GM23338 (cell line): ENCODE results near the gene CELA2B. TPM values are rescaled to one million over a fixed set of nuclear protein-coding genes. Genes with fewer than 3 reads are reported as not detected.

Experiments used
- ATAC-seq: fragments of 200-7000 bp; cut with Tn5 transposase; 3 replicates; pipeline ENCODE4 v1.9.1; 2020
- DNase-seq: peaks from one replicate; pipeline ENCODE4 v3.0.0-alpha.2; 2015; ENCODE audit warnings: low spot score
- H2AFZ ChIP-seq: fragments of 200-600 bp; sonication (generic); 2 replicates; pipeline ENCODE4 v1.8.0; 2016; ENCODE audit warnings: antibody characterized with exemption, mild to moderate bottlenecking, moderate library complexity
- H3F3A ChIP-seq: fragments of 200-600 bp; sonication (generic); replicated peaks from 2 replicates; pipeline ENCODE4 v1.8.0; 2017; ENCODE audit warnings: antibody characterized with exemption, mixed run types, low read depth
- H3K27ac ChIP-seq: fragments of 200-600 bp; sonication (generic); 2 replicates; pipeline ENCODE4 v1.6.1; 2016; ENCODE audit warnings: low read depth
- H3K27me3 ChIP-seq: fragments of 200-600 bp; sonication (generic); 2 replicates; pipeline ENCODE4 v1.8.0; 2016; ENCODE audit warnings: mild to moderate bottlenecking, mixed run types, moderate library complexity; ENCODE audit not compliant: insufficient read depth
- H3K36me3 ChIP-seq: fragments of 200-600 bp; sonication (generic); 2 replicates; pipeline ENCODE4 v1.8.0; 2016; ENCODE audit warnings: mild to moderate bottlenecking; ENCODE audit not compliant: insufficient read depth
- H3K4me1 ChIP-seq: fragments of 200-600 bp; sonication (generic); 2 replicates; pipeline ENCODE4 v1.8.0; 2016; ENCODE audit warnings: mild to moderate bottlenecking, moderate library complexity; ENCODE audit not compliant: insufficient read depth
- H3K4me2 ChIP-seq: fragments of 200-600 bp; sonication (generic); 2 replicates; pipeline ENCODE4 v1.7.1; 2017; ENCODE audit warnings: mixed run types
- H3K4me3 ChIP-seq: fragments of 200-600 bp; sonication (generic); 2 replicates; pipeline ENCODE4 v1.6.1; 2016; ENCODE audit warnings: mixed run types
- H3K79me2 ChIP-seq: fragments of 200-600 bp; sonication (generic); replicated peaks from 2 replicates; pipeline ENCODE4 v1.8.0; 2017; ENCODE audit warnings: mild to moderate bottlenecking; ENCODE audit not compliant: insufficient read depth
- H3K9me2 ChIP-seq: fragments of 200-600 bp; sonication (generic); 2 replicates; pipeline ENCODE4 v1.8.0; 2017; ENCODE audit not compliant: insufficient read depth
- H4K20me1 ChIP-seq: fragments of 200-600 bp; sonication (generic); replicated peaks from 2 replicates; pipeline ENCODE4 v1.8.0; 2017; ENCODE audit warnings: mild to moderate bottlenecking; ENCODE audit not compliant: insufficient read depth
- H3K27ac Mint-ChIP-seq: 2 replicates; pipeline ENCODE4 v1.8.0; 2020; ENCODE audit warnings: inconsistent platforms, mild to moderate bottlenecking, moderate library complexity, mixed read lengths
- H3K27me3 Mint-ChIP-seq: 3 replicates; pipeline ENCODE4 v1.8.0; 2022; ENCODE audit warnings: low read depth, mild to moderate bottlenecking, moderate library complexity, mixed read lengths, inconsistent platforms; ENCODE audit not compliant: insufficient read depth, poor library complexity
- H3K36me3 Mint-ChIP-seq: 3 replicates; pipeline ENCODE4 v1.8.0; 2021; ENCODE audit warnings: low read depth, mild to moderate bottlenecking, inconsistent platforms, moderate library complexity, mixed read lengths
- H3K4me1 Mint-ChIP-seq: 3 replicates; pipeline ENCODE4 v1.8.0; 2020; ENCODE audit warnings: mild to moderate bottlenecking, inconsistent platforms, mixed read lengths
- H3K4me3 Mint-ChIP-seq: 3 replicates; pipeline ENCODE4 v1.8.0; 2021; ENCODE audit warnings: moderate library complexity, mild to moderate bottlenecking, inconsistent platforms, mixed read lengths
- H3K9me3 Mint-ChIP-seq: 3 replicates; pipeline ENCODE4 v1.8.0; 2020; ENCODE audit warnings: moderate library complexity, mild to moderate bottlenecking, inconsistent platforms, mixed read lengths
- CTCF ChIP-seq, 2 experiments: fragments of 200-600 bp in 1 of 2; sonication (generic) in 1 of 2; conservative IDR thresholded peaks; 2 replicates each; pipeline versions ENCODE4 v1.5.1 to v1.6.1; 2016 to 2017; ENCODE audit warnings: antibody characterized with exemption in 2 of 2, low read depth in 2 of 2, mild to moderate bottlenecking in 2 of 2, moderate library complexity in 1 of 2
- EZH2phosphoT487 ChIP-seq: fragments of 200-600 bp; sonication (generic); IDR thresholded peaks from one replicate; pipeline ENCODE4 v1.8.1; 2018; ENCODE audit warnings: antibody characterized with exemption; ENCODE audit not compliant: unreplicated experiment
- POLR2AphosphoS5 ChIP-seq: IDR thresholded peaks from 2 replicates; pipeline ENCODE4 v1.6.1; 2016; ENCODE audit warnings: antibody characterized with exemption, low read depth
- STAT1 ChIP-seq: IDR thresholded peaks from one replicate; pipeline ENCODE4 v1.6.1; 2016; ENCODE audit warnings: antibody characterized with exemption; ENCODE audit not compliant: unreplicated experiment
- ZNF331 ChIP-seq: fragments of 250-450 bp; sonication (Bioruptor Pico); IDR thresholded peaks from 2 replicates; pipeline ENCODE4 v1.5.0; 2020; ENCODE audit warnings: low read depth, mild to moderate bottlenecking, moderate library complexity
- polyA plus RNA-seq: library from polyadenylated mRNA; unstranded; fragments of >200 nt; fragmentation: Nextera tagmentation; extraction: Ambion mirVana; gene quantifications from 2 replicates; pipeline ENCODE4 v1.2.1, GENCODE V29; 2016
- total RNA-seq: library from RNA; depleted of rRNA; stranded (reverse); fragments of >200 nt; shearing (Covaris generic); gene quantifications from 2 replicates; pipeline ENCODE4 v1.2.3, GENCODE V29; 2014
- TF ChIP-seq, protein P1 (sequence below): IDR thresholded peaks from one replicate; pipeline ENCODE4 v1.6.1; 2018; ENCODE audit warnings: antibody characterized with exemption; ENCODE audit not compliant: unreplicated experiment
- TF ChIP-seq, protein P2 (sequence below): fragments of 250-450 bp; sonication (Bioruptor Pico); IDR thresholded peaks from 2 replicates; pipeline ENCODE4 v1.5.0; 2020; ENCODE audit warnings: mild to moderate bottlenecking, moderate library complexity

Gene CELA2B
- total and polyA plus RNA-seq, 2 experiments from 2014 or later = not detected

DNA sequence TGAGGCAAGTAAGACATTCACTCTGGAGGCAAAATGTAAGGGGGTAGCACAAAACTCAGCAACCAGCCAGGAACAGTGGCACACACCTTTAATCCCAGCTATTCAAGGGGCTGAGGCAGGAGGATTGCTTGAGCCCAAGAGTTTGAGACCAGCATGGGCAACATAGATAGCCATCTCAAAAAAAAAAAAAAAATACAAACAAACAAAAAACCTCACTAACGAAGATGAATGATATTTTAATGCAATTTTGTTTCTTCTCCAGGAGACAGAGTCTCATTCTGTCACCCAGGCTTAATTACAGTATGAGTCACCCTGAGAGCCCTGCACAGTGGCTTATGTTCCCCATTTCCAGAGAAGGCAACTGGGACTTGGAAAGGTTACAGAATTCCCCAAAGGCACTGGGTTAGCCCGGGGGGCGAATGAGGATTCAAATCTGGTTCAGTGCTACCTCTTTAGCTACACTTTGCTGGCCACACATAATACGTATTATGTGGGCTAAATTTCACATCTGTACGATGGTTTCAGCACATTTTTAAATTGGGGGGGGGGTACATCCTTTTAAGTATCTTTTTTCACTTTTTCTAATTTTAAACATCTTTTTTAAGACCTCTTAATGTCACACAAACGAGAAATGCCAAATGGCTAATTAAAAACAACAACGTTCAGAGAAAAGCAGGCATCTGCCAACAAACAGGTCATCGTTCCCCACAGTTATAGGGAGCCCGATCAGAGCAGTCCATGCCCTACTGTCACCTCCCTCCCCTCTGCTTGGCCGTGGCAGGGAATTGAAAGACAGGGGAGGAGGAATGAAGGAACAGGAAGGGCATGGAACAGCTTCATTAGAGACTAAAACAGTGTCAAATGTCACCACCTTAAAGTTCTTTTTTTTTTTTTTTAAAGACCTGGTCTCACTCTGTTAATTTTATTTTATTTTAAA lies 15.9 kb upstream of the CELA2B start:
- no peak overlapping the region for H3K27ac Mint-ChIP-seq
- Histone ChIP-seq H3F3A (no peaks in the 10 kb centered on the region), H3K36me3 (no peaks in the 10 kb centered on the region), H3K27ac (no peak overlapping the region), H2AFZ (no peak overlapping the region), H3K9me2 (no peaks in the 10 kb centered on the region), H3K79me2 (no peaks in the 10 kb centered on the region), H3K27me3 (no peaks in the 10 kb centered on the region), H3K4me2 (no peak overlapping the region), H3K4me3 (no peak overlapping the region), H3K4me1 (no peaks in the 10 kb centered on the region), H4K20me1 (no peaks in the 10 kb centered on the region)
- peaks cover 10% of the 10 kb centered on the region for H3K27me3 Mint-ChIP-seq
- ATAC-seq = no peak
- DNase-seq = no peak
- peaks cover 6% of the 10 kb centered on the region; the same call in 1 of the 3 replicates for H3K4me1 Mint-ChIP-seq
- TF ChIP-seq ZNF331 (CRISPR knock-in tag) (no peak), EZH2phosphoT487 (no peak), POLR2AphosphoS5 (no peak), STAT1 (no peak), CTCF (conservative IDR thresholded peaks at IDR 0.05; ENCODE audit: low read depth in 2 of 2) (no peak)
- TF ChIP-seq, protein P1, sequence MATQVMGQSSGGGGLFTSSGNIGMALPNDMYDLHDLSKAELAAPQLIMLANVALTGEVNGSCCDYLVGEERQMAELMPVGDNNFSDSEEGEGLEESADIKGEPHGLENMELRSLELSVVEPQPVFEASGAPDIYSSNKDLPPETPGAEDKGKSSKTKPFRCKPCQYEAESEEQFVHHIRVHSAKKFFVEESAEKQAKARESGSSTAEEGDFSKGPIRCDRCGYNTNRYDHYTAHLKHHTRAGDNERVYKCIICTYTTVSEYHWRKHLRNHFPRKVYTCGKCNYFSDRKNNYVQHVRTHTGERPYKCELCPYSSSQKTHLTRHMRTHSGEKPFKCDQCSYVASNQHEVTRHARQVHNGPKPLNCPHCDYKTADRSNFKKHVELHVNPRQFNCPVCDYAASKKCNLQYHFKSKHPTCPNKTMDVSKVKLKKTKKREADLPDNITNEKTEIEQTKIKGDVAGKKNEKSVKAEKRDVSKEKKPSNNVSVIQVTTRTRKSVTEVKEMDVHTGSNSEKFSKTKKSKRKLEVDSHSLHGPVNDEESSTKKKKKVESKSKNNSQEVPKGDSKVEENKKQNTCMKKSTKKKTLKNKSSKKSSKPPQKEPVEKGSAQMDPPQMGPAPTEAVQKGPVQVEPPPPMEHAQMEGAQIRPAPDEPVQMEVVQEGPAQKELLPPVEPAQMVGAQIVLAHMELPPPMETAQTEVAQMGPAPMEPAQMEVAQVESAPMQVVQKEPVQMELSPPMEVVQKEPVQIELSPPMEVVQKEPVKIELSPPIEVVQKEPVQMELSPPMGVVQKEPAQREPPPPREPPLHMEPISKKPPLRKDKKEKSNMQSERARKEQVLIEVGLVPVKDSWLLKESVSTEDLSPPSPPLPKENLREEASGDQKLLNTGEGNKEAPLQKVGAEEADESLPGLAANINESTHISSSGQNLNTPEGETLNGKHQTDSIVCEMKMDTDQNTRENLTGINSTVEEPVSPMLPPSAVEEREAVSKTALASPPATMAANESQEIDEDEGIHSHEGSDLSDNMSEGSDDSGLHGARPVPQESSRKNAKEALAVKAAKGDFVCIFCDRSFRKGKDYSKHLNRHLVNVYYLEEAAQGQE = no peak
- TF ChIP-seq, protein P2, sequence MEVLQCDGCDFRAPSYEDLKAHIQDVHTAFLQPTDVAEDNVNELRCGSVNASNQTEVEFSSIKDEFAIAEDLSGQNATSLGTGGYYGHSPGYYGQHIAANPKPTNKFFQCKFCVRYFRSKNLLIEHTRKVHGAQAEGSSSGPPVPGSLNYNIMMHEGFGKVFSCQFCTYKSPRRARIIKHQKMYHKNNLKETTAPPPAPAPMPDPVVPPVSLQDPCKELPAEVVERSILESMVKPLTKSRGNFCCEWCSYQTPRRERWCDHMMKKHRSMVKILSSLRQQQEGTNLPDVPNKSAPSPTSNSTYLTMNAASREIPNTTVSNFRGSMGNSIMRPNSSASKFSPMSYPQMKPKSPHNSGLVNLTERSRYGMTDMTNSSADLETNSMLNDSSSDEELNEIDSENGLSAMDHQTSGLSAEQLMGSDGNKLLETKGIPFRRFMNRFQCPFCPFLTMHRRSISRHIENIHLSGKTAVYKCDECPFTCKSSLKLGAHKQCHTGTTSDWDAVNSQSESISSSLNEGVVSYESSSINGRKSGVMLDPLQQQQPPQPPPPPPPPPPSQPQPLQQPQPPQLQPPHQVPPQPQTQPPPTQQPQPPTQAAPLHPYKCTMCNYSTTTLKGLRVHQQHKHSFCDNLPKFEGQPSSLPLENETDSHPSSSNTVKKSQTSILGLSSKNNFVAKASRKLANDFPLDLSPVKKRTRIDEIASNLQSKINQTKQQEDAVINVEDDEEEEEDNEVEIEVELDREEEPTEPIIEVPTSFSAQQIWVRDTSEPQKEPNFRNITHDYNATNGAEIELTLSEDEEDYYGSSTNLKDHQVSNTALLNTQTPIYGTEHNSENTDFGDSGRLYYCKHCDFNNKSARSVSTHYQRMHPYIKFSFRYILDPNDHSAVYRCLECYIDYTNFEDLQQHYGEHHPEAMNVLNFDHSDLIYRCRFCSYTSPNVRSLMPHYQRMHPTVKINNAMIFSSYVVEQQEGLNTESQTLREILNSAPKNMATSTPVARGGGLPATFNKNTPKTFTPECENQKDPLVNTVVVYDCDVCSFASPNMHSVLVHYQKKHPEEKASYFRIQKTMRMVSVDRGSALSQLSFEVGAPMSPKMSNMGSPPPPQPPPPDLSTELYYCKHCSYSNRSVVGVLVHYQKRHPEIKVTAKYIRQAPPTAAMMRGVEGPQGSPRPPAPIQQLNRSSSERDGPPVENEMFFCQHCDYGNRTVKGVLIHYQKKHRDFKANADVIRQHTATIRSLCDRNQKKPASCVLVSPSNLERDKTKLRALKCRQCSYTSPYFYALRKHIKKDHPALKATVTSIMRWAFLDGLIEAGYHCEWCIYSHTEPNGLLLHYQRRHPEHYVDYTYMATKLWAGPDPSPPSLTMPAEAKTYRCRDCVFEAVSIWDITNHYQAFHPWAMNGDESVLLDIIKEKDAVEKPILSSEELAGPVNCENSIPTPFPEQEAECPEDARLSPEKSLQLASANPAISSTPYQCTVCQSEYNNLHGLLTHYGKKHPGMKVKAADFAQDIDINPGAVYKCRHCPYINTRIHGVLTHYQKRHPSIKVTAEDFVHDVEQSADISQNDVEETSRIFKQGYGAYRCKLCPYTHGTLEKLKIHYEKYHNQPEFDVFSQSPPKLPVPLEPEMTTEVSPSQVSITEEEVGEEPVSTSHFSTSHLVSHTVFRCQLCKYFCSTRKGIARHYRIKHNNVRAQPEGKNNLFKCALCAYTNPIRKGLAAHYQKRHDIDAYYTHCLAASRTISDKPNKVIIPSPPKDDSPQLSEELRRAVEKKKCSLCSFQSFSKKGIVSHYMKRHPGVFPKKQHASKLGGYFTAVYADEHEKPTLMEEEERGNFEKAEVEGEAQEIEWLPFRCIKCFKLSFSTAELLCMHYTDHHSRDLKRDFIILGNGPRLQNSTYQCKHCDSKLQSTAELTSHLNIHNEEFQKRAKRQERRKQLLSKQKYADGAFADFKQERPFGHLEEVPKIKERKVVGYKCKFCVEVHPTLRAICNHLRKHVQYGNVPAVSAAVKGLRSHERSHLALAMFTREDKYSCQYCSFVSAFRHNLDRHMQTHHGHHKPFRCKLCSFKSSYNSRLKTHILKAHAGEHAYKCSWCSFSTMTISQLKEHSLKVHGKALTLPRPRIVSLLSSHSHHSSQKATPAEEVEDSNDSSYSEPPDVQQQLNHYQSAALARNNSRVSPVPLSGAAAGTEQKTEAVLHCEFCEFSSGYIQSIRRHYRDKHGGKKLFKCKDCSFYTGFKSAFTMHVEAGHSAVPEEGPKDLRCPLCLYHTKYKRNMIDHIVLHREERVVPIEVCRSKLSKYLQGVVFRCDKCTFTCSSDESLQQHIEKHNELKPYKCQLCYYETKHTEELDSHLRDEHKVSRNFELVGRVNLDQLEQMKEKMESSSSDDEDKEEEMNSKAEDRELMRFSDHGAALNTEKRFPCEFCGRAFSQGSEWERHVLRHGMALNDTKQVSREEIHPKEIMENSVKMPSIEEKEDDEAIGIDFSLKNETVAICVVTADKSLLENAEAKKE (CRISPR knock-in tag) = no peak
- H3K9me3 Mint-ChIP-seq = no peaks in the 10 kb centered on the region; the same call in 2 of the 3 replicates
- no peaks in the 10 kb centered on the region for H3K36me3 Mint-ChIP-seq
- no peak overlapping the region for H3K4me3 Mint-ChIP-seq
